Activated CD4-positive, CD25-positive, alpha-beta regulatory T cell (primary cell): Measurements from ENCODE around the gene RNF182.
"Not testable (repeated sequence)": the region's sequence is repeated elsewhere in the genome, so short reads cannot be mapped to it uniquely, and the experiment has no call there.

Experiments used
- DNase-seq, 4 experiments: peaks; one replicate each; lab custom pipeline; 2025; lab: John Stamatoyannopoulos, UW

Gene RNF182

DNA sequence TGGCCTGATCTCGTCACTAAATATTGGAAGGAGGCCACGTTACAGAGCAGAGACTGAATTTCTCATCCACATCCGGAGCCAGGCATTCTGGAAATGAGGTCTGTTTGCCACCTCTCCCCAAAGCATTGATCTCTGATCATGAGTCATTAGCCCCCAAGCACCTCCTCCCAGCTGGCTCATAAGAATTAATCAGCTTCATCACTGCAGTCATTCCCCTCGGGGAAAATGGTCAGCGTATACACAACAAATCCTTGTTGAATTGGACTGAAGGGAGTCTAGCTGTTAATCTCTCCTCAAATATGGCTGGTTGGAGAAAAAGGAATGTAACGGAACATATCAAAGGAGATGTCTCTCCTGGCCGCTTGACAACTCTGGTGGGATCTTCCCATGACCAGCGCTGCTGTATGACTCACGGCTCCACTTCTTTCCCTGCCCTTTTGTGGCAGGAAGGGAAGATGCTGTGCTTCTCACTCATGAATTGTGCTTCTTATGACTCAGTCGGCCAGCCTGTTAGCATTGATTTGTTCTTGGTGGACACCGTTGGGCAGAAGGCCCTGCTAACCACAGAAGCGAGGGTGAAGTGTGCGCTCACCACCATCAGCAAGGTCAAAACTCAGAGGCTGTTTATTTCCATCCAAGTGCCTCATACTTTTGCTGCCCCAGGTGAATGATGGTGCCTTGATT lies 76.7 kb downstream of the RNF182 start:
- no peak for DNase-seq

DNA sequence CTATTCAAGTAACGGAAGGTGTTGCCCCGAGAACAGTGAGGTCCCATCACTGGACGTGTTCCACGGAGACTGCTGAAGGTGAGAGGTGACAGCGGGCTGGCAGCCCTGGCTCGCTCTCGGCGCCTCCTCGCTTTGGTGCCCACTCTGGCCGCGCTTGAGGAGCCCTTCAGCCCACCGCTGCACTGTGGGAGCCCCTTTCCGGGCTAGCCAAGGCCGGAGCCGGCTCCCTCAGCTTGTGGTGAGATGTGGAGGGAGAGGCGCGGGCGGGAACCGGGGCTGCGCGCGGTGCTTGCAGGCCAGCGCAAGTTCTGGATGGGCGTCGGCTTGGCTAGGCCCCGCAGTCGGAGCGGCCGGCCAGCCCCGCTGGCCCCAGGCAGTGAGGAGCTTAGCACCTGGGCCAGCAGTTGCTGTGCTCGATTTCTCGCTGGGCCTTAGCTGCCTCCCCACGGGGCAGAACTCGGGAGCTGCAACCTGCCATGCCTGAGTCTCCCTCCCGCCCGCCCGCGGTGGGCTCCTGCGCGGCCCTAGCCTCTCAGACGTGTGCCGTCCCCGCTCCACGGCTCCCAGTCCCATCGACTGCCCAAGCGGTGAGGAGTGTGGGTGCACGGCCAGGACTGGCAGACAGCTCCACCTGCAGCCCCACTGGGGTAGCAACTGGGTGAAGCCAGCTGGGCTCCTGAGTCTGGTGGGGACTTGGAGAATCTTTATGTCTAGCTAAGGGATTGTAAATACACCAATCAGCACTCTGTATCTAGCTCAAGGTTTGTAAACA lies 77.6 kb downstream of the RNF182 start:
- no peak for DNase-seq

DNA sequence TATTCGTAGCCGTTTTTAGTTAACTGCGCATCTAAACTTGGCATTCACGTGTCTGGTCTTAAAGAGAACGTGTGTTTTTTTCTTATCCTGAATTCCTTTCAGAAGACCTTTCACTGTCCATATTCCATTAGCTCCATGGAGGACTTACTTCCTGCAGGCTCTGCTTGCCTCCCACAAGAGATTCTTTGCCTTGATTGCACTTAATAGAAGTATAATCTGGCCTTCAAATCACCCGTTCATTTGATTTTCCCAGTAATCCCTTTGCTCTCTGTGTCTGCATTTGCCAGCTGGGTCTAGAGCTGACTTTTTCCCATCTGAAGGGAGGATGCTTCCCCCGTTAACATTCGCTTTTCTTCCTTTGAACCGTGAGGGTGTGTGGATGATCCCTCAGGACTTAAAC lies 79.5 kb downstream of the RNF182 start:
- no peak for DNase-seq

DNA sequence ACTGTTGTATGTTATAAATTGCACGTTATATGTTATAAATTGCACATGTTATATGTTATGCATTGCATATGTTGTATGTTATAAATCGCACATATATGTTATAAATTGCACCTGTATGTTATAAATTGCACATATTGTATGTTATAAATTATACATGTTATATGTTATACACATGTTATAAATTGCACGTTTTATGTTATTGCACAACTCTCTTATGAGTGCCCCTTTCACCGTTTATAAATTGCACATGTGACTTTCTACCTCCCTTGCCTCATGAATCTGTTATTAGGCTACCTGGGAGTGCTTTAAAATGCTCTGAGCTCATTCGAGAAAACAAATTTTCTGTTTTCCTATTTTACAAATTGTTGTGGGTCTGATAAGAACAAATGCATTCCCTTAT lies 84.1 kb downstream of the RNF182 start:
- no peak for DNase-seq

DNA sequence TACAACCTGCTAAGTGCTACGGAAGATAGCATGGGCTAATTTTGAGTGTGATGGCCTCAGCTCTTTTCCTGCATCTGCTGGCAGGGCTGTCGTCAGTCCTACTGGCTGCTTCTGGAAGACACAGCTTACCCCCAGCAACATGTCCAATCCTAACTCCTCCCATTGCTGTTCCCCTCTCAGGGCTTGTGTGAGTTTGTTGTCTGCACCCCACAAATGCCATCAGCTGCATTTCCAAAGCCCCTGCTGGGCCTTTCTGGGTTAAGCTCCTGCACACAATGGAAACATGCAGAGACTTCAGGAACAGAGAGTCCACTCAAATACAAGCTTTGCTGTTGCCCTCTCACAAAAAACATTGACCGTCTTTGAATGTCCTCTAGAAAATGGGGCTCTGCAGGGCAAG lies 84.7 kb downstream of the RNF182 start:
- DNase-seq: no peak

DNA sequence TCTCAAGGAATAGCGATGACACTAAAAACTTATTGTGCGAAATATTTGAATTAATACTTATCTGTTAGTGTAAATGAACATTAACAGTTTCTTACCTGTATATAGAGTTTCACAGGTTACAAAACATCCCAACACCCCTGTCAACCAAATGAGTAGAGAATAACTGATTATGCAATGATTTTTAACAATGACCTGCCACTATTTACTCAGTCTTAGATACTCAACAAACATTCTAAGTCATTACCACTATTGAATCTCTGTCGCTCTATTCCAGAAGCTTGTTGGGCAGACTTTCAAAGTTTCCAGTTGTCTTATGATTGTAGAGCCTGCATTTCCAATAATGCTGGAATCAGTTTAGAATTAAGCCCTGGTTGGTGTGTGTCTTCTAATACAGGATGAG lies 85.5 kb downstream of the RNF182 start:
- DNase-seq: no peak

DNA sequence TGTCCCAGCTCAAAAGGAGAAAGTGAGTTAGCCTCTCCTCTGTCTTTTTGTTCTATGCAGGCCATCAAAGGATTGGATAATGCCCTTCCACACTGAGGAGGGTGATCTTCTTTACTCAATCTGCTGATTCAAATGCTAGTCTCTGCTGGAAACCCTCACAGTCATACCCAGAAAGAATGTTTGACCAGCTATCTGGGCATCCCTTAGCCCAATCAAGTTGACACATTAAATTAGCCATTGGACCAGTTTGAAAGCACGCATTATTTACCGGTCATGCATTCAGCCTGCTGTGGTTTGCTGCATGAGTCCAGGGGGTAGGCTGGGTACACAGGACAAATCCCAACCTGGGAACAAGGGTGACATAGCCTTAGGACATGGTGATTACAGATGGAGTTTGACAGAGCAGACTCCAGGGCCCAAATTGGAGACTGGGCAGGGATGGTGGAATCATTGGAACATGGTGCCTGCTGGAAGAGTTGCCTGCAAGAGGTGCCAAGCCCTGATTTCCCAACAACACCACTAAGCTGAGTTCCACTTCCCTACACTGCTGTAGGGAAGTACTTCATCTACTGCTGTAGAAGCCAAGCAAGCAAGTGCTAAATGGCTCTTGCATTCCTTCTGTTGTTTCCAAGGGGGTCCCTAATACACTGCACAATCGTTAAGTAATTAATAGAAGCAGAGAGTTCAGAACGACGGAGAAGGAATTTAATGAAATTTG lies 87.7 kb downstream of the RNF182 start:
- no peak for DNase-seq

DNA sequence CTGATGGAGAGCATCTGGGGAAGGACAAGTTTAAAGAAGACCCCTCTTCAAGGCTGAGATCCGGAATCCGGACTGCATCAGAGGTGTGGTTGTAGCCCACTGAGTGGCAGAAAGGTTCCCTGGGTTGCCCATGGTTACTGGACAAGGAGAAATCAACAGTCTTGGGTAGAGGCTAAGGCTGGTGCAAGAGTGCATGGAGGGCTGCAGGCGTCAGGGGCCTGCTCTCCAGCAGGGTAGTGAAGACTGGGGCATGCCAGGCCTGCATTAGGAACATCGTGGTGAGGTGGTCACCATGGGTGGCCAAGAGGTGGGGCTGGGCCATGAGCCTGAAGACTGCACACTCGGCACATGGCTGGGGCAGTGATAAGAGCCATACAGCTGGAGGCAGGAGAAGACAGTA lies 91.2 kb downstream of the RNF182 start:
- no peak for DNase-seq

DNA sequence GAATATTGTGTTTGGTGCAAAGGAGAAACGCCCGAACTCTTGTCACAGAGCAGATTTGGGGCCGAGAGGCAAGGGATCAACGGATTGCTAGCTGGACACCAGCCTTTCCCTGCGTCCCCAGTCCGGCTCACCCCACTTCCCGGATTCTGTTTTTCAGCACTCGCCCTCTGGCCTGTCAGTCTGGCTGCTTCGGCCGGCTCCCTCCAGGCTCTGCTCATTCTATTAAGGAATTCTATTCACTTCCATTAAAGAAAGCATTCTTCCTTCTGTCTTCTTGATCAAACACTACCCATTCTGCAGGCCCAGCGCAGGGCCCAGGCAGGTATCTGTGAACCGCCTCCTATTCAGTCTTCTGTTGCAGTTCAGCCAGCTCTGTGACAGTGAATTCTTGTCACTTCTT lies 91.7 kb downstream of the RNF182 start:
- no peak for DNase-seq

DNA sequence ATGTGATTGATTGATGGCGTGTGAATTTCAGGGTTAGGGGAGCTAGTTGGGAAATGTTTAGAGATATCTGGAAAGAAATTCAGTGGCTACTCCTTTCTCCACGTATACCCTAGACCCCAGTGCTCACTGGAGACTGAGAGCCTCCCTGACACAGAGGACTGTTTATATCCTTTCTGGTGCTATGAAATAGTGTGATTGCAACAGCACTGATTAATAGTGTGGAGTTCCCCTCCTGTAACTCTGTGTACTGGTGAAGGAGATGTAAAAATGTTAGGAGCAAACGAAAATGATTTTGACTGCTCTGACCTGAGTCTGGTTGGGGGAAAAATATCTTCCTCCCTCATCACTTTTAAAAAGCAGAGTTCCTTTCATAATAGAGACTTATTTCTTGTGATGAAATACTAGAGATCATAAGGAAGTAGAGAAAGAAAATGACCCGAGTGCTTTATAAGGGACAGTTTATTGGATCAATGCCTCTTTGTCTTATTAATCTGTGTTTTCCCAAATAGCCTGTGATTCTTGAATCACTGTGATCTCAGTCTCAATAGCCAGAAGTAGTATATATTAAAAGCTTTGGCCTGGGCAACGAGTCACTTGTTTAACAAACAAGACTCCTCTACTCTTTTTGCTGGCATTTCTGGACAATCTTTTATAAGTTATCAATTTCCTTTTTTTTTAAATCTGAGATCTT lies 92.3 kb downstream of the RNF182 start:
- DNase-seq: no peak

DNA sequence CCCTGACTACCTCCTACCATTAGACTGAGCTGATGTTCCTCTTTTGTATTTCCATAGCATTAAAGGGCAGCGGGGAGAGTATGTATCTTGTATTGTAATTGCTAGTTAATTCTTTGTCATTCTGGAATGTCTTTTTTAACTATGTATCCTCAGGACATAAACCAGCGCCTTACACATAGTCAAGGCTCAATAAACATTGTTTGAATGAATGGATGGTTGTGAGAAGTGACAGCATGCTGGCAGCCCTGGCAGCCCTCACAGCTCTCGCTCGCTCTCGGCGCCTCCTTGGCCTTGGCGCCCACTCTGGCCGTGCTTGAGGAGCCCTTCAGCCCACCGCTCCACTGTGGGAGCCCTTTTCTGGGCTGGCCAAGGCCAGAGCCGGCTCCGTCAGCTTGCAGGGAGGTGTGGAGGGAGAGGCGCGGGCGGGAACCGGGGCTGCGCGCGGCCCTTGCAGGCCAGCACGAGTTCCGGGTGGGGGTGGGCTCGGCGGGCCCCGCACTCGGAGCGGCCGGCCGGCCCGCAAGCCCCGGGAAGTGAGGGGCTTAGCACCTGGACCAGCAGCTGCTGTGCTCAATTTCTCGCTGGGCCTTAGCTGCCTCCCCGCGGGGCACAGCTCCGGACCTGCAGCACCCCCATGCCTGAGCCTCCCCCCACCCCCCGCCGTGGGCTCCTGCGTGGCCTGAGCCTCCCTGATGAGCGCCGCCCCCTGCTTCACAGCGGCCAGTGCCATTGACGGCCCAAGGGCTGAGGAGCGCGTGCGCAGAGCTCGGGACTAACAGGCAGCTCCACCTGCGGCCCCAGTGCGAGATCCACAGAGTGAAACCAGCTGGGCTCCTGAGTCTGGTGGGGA lies 93.1 kb downstream of the RNF182 start:
- DNase-seq: no peak

DNA sequence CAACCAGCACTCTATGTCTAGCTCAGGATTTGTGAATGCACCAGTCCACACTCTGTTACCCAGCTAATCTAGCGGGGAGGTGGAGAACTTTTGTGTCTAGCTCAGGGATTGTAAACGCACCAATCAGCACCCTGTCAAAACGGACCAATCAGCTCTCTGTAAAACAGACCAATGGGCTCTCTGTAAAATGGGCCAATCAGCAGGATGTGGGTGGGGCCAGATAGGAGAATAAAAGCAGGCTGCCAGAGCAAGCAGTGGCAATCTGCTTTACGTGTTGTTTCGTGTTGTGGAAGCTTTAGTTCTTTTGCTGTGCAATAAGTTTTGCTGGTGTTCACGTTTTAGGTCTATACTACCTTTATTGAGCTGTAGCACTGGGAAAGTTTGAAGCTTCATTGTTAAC lies 93.8 kb downstream of the RNF182 start:
- DNase-seq: not testable (repeated sequence)

DNA sequence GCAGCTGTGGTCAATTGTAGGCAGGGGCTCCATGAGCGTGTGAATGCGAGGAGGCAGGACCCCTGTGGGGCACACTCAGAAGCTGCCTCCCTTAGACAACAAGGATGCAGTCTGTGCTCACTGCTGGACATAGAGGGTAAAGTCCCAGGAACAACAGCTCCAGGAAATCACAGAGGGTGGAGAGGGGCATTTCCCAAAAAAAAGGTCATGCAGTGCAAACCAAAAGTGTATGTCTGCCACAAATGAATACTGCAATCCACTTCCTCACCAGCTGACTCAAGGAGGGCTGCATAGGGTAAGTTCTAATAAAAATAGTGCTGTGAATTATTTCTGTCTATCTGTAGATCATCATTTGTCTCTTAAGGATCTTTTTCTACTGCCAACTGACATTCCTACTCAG lies 95.8 kb downstream of the RNF182 start:
- no peak for DNase-seq

DNA sequence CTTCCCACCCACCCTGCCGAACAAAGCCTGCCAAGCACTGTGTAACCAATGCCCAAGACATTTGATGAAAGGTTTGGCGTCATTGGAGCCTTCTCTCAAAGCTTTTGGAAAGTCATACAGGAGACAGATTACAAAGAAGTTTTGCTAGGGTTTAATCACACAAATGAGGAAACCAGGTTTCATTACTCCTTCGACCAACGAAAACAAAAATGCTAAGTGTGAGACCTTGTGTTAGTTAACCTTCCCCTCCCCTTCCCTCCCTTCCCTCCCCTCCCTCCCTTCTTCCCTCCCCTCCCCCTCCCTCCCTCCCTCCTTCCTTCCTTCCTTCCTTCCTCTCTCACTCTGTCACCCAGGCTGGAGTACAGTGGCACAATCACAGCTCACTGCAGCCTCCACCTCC lies 96.7 kb downstream of the RNF182 start:
- no peak for DNase-seq

DNA sequence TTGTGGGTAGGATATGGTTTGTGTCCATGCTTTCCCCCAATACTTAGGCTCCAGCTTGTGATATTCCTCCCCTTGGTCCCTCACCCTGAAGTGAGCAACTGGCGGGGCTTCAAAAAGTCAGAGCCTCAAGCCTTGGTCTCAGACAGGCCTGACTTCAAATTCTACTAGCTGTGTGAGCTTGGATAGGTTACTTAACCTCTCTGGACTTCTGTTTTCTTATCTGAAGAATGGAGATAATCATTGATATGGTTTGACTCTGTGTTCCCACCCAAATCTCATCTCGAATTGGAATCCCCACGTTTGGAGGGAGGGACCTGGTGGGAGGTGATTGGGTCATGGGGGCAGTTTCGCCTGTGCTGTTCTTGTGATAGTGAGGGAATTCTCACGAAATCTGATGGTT lies 97.9 kb downstream of the RNF182 start:
- no peak for DNase-seq

DNA sequence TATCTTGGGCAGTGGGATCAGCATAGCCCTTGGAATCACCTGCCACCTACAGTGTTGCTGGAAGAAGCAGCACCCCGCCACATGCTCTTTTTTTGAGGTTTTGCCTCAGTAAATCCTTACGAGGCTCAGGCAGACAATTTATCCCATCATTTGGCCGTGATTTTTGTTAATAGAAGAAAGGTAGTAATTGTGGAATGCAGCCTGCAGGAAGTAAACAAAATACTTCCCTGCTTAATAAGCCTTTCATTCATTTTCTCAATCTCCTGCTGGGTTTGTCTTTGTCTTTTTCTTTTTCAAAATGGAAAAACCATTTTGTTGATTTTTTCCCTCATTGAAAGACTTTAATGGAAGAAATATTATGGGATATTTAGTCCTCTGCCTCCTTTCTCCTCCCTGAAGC lies 99.1 kb downstream of the RNF182 start:
- no peak for DNase-seq

DNA sequence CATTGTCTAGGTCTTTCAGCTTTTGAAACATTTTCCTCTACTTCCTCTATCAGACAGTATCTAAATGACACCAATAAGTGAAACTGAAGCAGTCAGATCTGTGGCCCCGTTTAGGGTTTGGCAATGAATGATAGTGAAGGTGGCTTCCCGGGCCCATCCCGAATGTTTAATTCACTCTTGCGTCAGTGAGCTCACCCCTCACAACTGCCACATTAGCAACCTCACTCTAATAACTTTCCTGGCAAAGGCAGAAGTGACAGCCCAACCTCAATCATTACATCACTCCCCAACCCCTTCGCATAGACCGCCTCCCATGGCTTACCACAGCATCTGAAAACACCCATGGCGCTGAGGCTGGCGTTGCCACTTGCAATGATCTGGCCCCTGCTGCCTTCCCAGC lies 100.4 kb downstream of the RNF182 start:
- no peak for DNase-seq

DNA sequence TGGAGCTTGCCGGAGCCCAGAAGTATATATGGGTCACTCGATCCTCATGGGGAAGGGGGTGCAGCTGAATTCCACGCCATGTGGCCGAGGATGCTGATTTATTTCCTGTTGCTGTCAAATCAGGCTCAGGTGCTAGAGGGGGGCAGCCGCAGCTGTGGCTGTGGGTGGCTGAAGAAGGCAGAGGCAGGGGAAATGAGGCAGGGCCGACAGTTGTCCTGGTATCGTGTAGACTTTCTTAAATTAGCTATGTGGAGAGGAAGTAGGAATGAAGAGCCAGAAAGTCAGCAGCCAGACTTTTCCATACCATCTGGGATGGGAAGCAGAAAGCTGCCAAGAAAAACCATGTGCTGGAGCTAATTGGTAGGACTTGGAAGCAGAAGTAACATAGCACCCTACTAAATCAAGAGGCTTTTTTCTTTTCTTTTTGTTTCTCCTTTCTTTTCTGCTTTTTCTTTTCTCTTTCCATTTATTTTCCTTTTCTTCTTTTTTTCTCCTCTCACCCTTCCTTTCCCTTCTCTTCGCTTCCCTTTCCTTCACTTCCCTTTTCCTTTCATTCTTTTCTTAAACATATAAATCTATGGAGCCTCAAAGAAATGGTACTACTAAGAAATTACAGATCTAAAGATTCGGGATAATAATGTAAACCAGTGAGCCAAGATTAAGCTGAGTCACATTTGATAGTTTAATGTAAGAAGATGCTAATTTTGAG lies 102.2 kb downstream of the RNF182 start:
- DNase-seq: no peak

DNA sequence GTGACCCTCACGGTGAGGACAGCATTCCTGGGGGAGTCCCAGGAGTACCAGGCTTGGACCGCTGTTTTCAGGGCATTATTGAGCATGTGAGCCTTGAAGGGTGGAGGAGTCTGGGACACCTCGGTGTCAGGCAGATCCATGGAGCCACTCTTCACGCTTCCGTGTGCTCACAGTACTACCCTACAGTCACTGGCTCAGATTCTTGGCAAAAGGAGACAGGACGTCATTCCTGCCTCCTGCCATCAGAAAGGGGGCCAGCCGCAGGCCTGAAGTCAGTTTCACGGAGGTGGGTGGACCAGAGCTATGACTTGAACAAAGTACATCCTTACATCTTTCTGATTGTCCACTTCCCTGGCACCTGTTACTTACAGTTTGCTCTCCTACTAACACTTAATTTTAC lies 103.9 kb downstream of the RNF182 start:
- no peak for DNase-seq

DNA sequence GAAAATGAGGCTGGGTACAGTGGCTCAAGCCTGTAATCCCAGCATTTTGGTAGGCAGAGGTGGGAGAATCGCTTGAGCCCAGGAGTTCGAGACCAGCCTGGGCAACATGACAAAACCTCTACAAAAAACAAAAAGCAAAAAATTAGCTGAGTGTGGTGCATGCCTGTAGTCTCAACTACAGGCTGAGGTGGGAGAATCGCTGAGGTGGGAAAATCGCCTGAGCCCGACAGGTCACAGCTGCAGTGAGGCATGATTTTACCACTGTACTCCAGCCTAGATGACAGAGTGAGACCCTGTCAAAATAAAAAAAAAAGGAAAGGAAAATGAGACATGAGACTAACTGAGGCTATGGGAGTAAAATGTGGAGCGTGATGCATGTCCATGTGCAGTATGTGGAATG lies 104.9 kb downstream of the RNF182 start:
- DNase-seq: no peak
